HCT116 (cell line): Measurements from ENCODE around the gene DNAAF5.
"Not testable (repeated sequence)": the region's sequence is repeated elsewhere in the genome, so short reads cannot be mapped to it uniquely, and the experiment has no call there.

Experiments
- ATF3 ChIP-seq: IDR thresholded peaks from 2 replicates; pipeline ENCODE4 v1.6.1; 2012
- CTCF ChIP-seq, 3 experiments: fragments of 200-600 bp in 1 of 3; sonication (generic) in 1 of 3; IDR thresholded peaks in 2 of 3; conservative IDR thresholded peaks in 1 of 3; 2 replicates each; pipeline ENCODE4 v1.5.1; 2012 to 2017; ENCODE audit warnings: low read depth in 2 of 3, low read length in 2 of 3, antibody characterized with exemption in 1 of 3, borderline replicate concordance in 1 of 3, control low read depth in 1 of 3, mild to moderate bottlenecking in 1 of 3, mixed read lengths in 1 of 3, mixed run types in 1 of 3, moderate library complexity in 1 of 3; ENCODE audit not compliant: insufficient read depth in 1 of 3
- EZH2 ChIP-seq: fragments of 200-600 bp; sonication (generic); IDR thresholded peaks from 2 replicates; pipeline ENCODE4 v1.6.1; 2017; ENCODE audit warnings: antibody characterized with exemption, mixed run types
- FOSL1 ChIP-seq: IDR thresholded peaks from 2 replicates; pipeline ENCODE4 v1.6.1; 2012; ENCODE audit warnings: low read depth
- MAX ChIP-seq: IDR thresholded peaks from 2 replicates; pipeline ENCODE4 v1.6.1; 2012
- POLR2A ChIP-seq: IDR thresholded peaks from 2 replicates; pipeline ENCODE4 v1.7.0; 2011; ENCODE audit warnings: borderline replicate concordance; ENCODE audit not compliant: insufficient read depth, insufficient read length; ENCODE audit errors: extremely low read depth
- POLR2AphosphoS5 ChIP-seq: IDR thresholded peaks from 2 replicates; pipeline ENCODE4 v1.6.1; 2011; ENCODE audit warnings: mild to moderate bottlenecking, low read depth, low read length, moderate library complexity
- SP1 ChIP-seq: IDR thresholded peaks from 2 replicates; pipeline ENCODE4 v1.6.1; 2012; ENCODE audit warnings: low read depth
- ZBTB33 ChIP-seq: IDR thresholded peaks from 2 replicates; pipeline ENCODE4 v1.6.1; 2011; ENCODE audit warnings: mild to moderate bottlenecking, low read length, moderate library complexity; ENCODE audit not compliant: insufficient replicate concordance; ENCODE audit errors: extremely low read depth

- not testable (repeated sequence) for TF ChIP-seq POLR2AphosphoS5; EZH2; CTCF (IDR thresholded peaks at IDR 0.05 in 2 of 3, conservative IDR thresholded peaks at IDR 0.05 in 1 of 3; ENCODE audit: borderline replicate concordance in 1 of 3, insufficient read depth in 1 of 3, low read depth in 2 of 3, low read length in 2 of 3); FOSL1; POLR2A; ZBTB33; SP1; MAX; ATF3
Measured at GRCh38 chr7:752256-752655, 25.8 kb downstream of the DNAAF5 start.
